Activated CD4-positive, alpha-beta memory T cell treated with anti-CD3 and anti-CD28 coated beads, Interleukin-2, amount 10 ng/mL, durations not matched to agents 7 days and 5 days (primary cell): ENCODE measurements around the gene XPC. TPM values are rescaled to one million over a fixed set of nuclear protein-coding genes. Genes with fewer than 3 reads are reported as not detected.

Experiments
- CTCF ChIA-PET: fragments of 350-600 bp; sonication (Branson Sonifier 250); formaldehyde crosslinking; loops from one replicate; lab custom pipeline; 2021; ENCODE audit warnings: antibody characterized with exemption, inconsistent platforms; lab: Charles Lee
- POLR2A ChIA-PET: fragments of 350-600 bp; sonication (Branson Sonifier 250); formaldehyde crosslinking; loops from one replicate; lab custom pipeline; 2021; ENCODE audit warnings: antibody characterized with exemption; lab: Charles Lee
- DNase-seq: peaks from one replicate; pipeline ENCODE4 v3.0.0-alpha.2; 2020
- H3K27ac Mint-ChIP-seq: one replicate; pipeline ENCODE4 v1.8.0; 2021; ENCODE audit warnings: mild to moderate bottlenecking, mixed read lengths
- H3K27me3 Mint-ChIP-seq: one replicate; pipeline ENCODE4 v1.8.0; 2021; ENCODE audit warnings: mixed read lengths
- H3K36me3 Mint-ChIP-seq: one replicate; pipeline ENCODE4 v1.8.0; 2021; ENCODE audit warnings: low read depth, mixed read lengths
- H3K4me1 Mint-ChIP-seq: one replicate; pipeline ENCODE4 v1.8.0; 2021; ENCODE audit warnings: mixed read lengths
- H3K4me3 Mint-ChIP-seq: one replicate; pipeline ENCODE4 v1.8.0; 2021; ENCODE audit warnings: mild to moderate bottlenecking, mixed read lengths
- H3K9me3 Mint-ChIP-seq: one replicate; pipeline ENCODE4 v1.8.0; 2021; ENCODE audit warnings: mixed read lengths
- total RNA-seq, 2 experiments: library from RNA; stranded (reverse); gene quantifications; one replicate each; pipeline ENCODE4 v1.2.3, GENCODE V29; 2021

XPC gene
- total RNA-seq, 2 experiments from 2014 or later: 34.2 to 34.8 TPM

GRCh38 chr3:14150078-14150477 lies 28.3 kb downstream of the XPC start:
- no peak overlapping the region for H3K27ac Mint-ChIP-seq
- peaks cover 7% of the 10 kb centered on the region for H3K4me1 Mint-ChIP-seq
- H3K9me3 Mint-ChIP-seq: no peaks in the 10 kb centered on the region
- CTCF ChIA-PET: interaction anchor here (1.8 kb wide), 1 partner anchor 25 kb away, joined by 10 read pairs; the partner anchor contains the start of genes CHCHD4 and TMEM43
- DNase-seq: no peak
- POLR2A ChIA-PET: interaction anchor here (1.0 kb wide), 1 partner anchor 28 kb away, joined by 4 read pairs; the partner anchor contains the start of genes LSM3 and XPC
- peaks cover 47% of the 10 kb centered on the region for H3K36me3 Mint-ChIP-seq
- no peaks in the 10 kb centered on the region for H3K27me3 Mint-ChIP-seq
- H3K4me3 Mint-ChIP-seq: no peak overlapping the region

GRCh38 chr3:14148041-14148985 lies 30.1 kb downstream of the XPC start:
- DNase-seq: no peak
- no peaks in the 10 kb centered on the region for H3K9me3 Mint-ChIP-seq
- peaks cover 23% of the 10 kb centered on the region for H3K4me1 Mint-ChIP-seq
- POLR2A ChIA-PET: interaction anchor here (0.7 to 1.4 kb wide), 3 partner anchors 11 to 31 kb away, joined by 3 to 5 read pairs (median 3); partner anchors contain the start of genes LSM3 and XPC
- H3K36me3 Mint-ChIP-seq: peaks cover 36% of the 10 kb centered on the region
- no peaks in the 10 kb centered on the region for H3K27me3 Mint-ChIP-seq
- H3K4me3 Mint-ChIP-seq: no peak overlapping the region
- no peak overlapping the region for H3K27ac Mint-ChIP-seq
- CTCF ChIA-PET: no interaction called here

GRCh38 chr3:14147617-14148016 lies 30.8 kb downstream of the XPC start:
- POLR2A ChIA-PET: interaction anchor here (0.7 to 11.0 kb wide), 4 partner anchors 11 to 31 kb away, joined by 3 to 133 read pairs (median 4); partner anchors contain the start of genes CHCHD4, LSM3, TMEM43 and XPC
- Mint-ChIP-seq H3K4me3 (no peak overlapping the region), H3K36me3 (peaks cover 40% of the 10 kb centered on the region), H3K4me1 (peaks cover 30% of the 10 kb centered on the region), H3K9me3 (no peaks in the 10 kb centered on the region), H3K27me3 (no peaks in the 10 kb centered on the region), H3K27ac (no peak overlapping the region)
- no peak for DNase-seq
- CTCF ChIA-PET: no interaction called here

GRCh38 chr3:14147066-14147435 lies 31.4 kb downstream of the XPC start:
- CTCF ChIA-PET: interaction anchor here (0.6 to 1.0 kb wide), 2 partner anchors 34 to 57 kb away, joined by 3 read pairs; no protein-coding TSS in a partner anchor
- no peak for DNase-seq

GRCh38 chr3:14146381-14147065 lies 31.9 kb downstream of the XPC start:
- POLR2A ChIA-PET: interaction anchor here (9.4 to 11.0 kb wide), 2 partner anchors 21 to 32 kb away, joined by 73 to 133 read pairs; partner anchors contain the start of genes CHCHD4, LSM3, TMEM43 and XPC
- H3K36me3 Mint-ChIP-seq: peaks cover 44% of the 10 kb centered on the region
- no peaks in the 10 kb centered on the region for H3K27me3 Mint-ChIP-seq
- peak overlapping the region; percentile 68 for H3K27ac Mint-ChIP-seq
- H3K9me3 Mint-ChIP-seq: no peaks in the 10 kb centered on the region
- no peak for DNase-seq
- peaks cover 41% of the 10 kb centered on the region for H3K4me1 Mint-ChIP-seq
- CTCF ChIA-PET: interaction anchor here (0.6 to 1.0 kb wide), 2 partner anchors 34 to 57 kb away, joined by 3 read pairs; no protein-coding TSS in a partner anchor
- no peak overlapping the region for H3K4me3 Mint-ChIP-seq

More at GRCh38 chr3:14147066-14147435, 31.4 kb downstream of the XPC start:
- Mint-ChIP-seq H3K27ac (no peak overlapping the region), H3K27me3 (no peaks in the 10 kb centered on the region), H3K36me3 (peaks cover 38% of the 10 kb centered on the region), H3K4me3 (no peak overlapping the region), H3K9me3 (no peaks in the 10 kb centered on the region), H3K4me1 (peaks cover 36% of the 10 kb centered on the region)
- POLR2A ChIA-PET: interaction anchor here (11.0 kb wide), 1 partner anchor 22 kb away, joined by 133 read pairs; the partner anchor contains the start of genes CHCHD4 and TMEM43

- H3K36me3 Mint-ChIP-seq: peaks cover 47% of the 10 kb centered on the region
- CTCF ChIA-PET: interaction anchor here (1.1 to 3.0 kb wide), 4 partner anchors 29 to 249 kb away, joined by 3 to 13 read pairs (median 4); partner anchors contain the start of genes LSM3 and XPC
- POLR2A ChIA-PET: interaction anchor here (1.1 to 11.0 kb wide), 3 partner anchors 20 to 919 kb away, joined by 4 to 133 read pairs (median 73); partner anchors contain the start of genes CHCHD4, LSM3, MRPS25 and TMEM43
Measured at GRCh38 chr3:14145670-14146380, 32.6 kb downstream of the XPC start.

GRCh38 chr3:14145236-14145635 lies 33.2 kb downstream of the XPC start:
- Mint-ChIP-seq H3K4me1 (peaks cover 41% of the 10 kb centered on the region), H3K4me3 (no peak overlapping the region), H3K27me3 (no peaks in the 10 kb centered on the region), H3K36me3 (peaks cover 50% of the 10 kb centered on the region), H3K27ac (peak overlapping the region; percentile 92), H3K9me3 (no peaks in the 10 kb centered on the region)
- ChIA-PET POLR2A (interaction anchor here (0.7 to 11.0 kb wide), 8 partner anchors 11 to 920 kb away, joined by 3 to 133 read pairs (median 4); partner anchors contain the start of genes CHCHD4, LSM3, MRPS25 and TMEM43), CTCF (interaction anchor here (1.1 to 3.0 kb wide), 5 partner anchors 20 to 249 kb away, joined by 3 to 13 read pairs (median 4); partner anchors contain the start of genes CHCHD4, LSM3, TMEM43 and XPC)
- no peak for DNase-seq

More at GRCh38 chr3:14145670-14146380, 32.6 kb downstream of the XPC start:
- H3K4me1 Mint-ChIP-seq: peaks cover 41% of the 10 kb centered on the region
- no peaks in the 10 kb centered on the region for H3K9me3 Mint-ChIP-seq
- H3K27me3 Mint-ChIP-seq: no peaks in the 10 kb centered on the region
- H3K27ac Mint-ChIP-seq: peak overlapping the region; percentile 68
- no peak for DNase-seq
- H3K4me3 Mint-ChIP-seq: no peak overlapping the region

- ChIA-PET CTCF (interaction anchor here (0.6 to 3.0 kb wide), 7 partner anchors 8 to 248 kb away, joined by 3 to 13 read pairs (median 4); partner anchors contain the start of genes CHCHD4, LSM3, TMEM43 and XPC), POLR2A (interaction anchor here (0.7 to 11.0 kb wide), 12 partner anchors 8 to 921 kb away, joined by 3 to 133 read pairs (median 4); partner anchors contain the start of genes CHCHD4, LSM3, MRPS25 and NR2C2)
- Mint-ChIP-seq H3K36me3 (peaks cover 53% of the 10 kb centered on the region), H3K27me3 (no peaks in the 10 kb centered on the region), H3K4me3 (peak overlapping the region; percentile 57), H3K4me1 (peaks cover 41% of the 10 kb centered on the region), H3K9me3 (no peaks in the 10 kb centered on the region), H3K27ac (peak overlapping the region; percentile 92)
- peak; percentile 74 for DNase-seq
Measured at GRCh38 chr3:14144423-14145075, 33.9 kb downstream of the XPC start.

GRCh38 chr3:14143271-14144225 lies 34.9 kb downstream of the XPC start:
- H3K27me3 Mint-ChIP-seq: no peaks in the 10 kb centered on the region
- peaks cover 41% of the 10 kb centered on the region for H3K4me1 Mint-ChIP-seq
- peak overlapping the region; percentile 92 for H3K27ac Mint-ChIP-seq
- no peak for DNase-seq
- H3K9me3 Mint-ChIP-seq: no peaks in the 10 kb centered on the region
- ChIA-PET POLR2A (interaction anchor here (0.7 to 11.0 kb wide), 12 partner anchors 9 to 804 kb away, joined by 3 to 133 read pairs (median 4); partner anchors contain the start of genes CCDC174, CHCHD4, LSM3 and NR2C2), CTCF (interaction anchor here (0.8 to 3.0 kb wide), 7 partner anchors 13 to 60 kb away, joined by 3 to 13 read pairs (median 8); partner anchors contain the start of genes CHCHD4, LSM3, TMEM43 and XPC)
- peaks cover 55% of the 10 kb centered on the region for H3K36me3 Mint-ChIP-seq
- H3K4me3 Mint-ChIP-seq: no peak overlapping the region
